Hepatic stellate cell (primary cell): ENCODE results near the gene HPF1.
"Not testable (repeated sequence)": the region's sequence is repeated elsewhere in the genome, so short reads cannot be mapped to it uniquely, and the experiment has no call there.

ENCODE experiments used
- DNase-seq: peaks from one replicate; pipeline ENCODE4 v3.0.0; 2011; ENCODE audit warnings: low spot score

Gene HPF1

GRCh38 chr4:169738604-169739003 lies 19.1 kb downstream of the HPF1 start:
- DNase-seq: not testable (repeated sequence)

- DNase-seq: no peak
Observed at GRCh38 chr4:169730564-169730963, 27.2 kb downstream of the HPF1 start.

- DNase-seq: no peak
Observed at GRCh38 chr4:169727616-169728015, 30.1 kb downstream of the HPF1 start.

GRCh38 chr4:169724260-169724659 lies 33.5 kb downstream of the HPF1 start:
- peak; percentile 16 for DNase-seq

- DNase-seq: no peak
Observed at GRCh38 chr4:169723207-169723965, 34.4 kb downstream of the HPF1 start.

GRCh38 chr4:169720529-169720928 lies 37.2 kb downstream of the HPF1 start:
- DNase-seq: no peak

GRCh38 chr4:169716677-169717076 lies 41.1 kb downstream of the HPF1 start:
- DNase-seq: peak; percentile 7

- no peak for DNase-seq
Observed at GRCh38 chr4:169715826-169716225, 41.9 kb downstream of the HPF1 start.

GRCh38 chr4:169707958-169708643 lies 49.6 kb downstream of the HPF1 start:
- no peak for DNase-seq

GRCh38 chr4:169698331-169698730 lies 59.4 kb downstream of the HPF1 start:
- no peak for DNase-seq

GRCh38 chr4:169690787-169691186 lies 67.0 kb downstream of the HPF1 start:
- DNase-seq: no peak

- DNase-seq: no peak
Observed at GRCh38 chr4:169689681-169690080, 68.1 kb downstream of the HPF1 start.

- DNase-seq: no peak
Observed at GRCh38 chr4:169682372-169683047, 75.2 kb downstream of the HPF1 start.
